ENCODE measurements around the gene SMIM20. TPM values are rescaled to one million over a fixed set of nuclear protein-coding genes. Genes with fewer than 3 reads are reported as not detected.
A peak's percentile ranks its signal among the peaks of the same experiment; 100 is the strongest.
"Not testable (repeated sequence)": the region's sequence is repeated elsewhere in the genome, so short reads cannot be mapped to it uniquely, and the experiment has no call there.

SMIM20 gene
- total RNA-seq, 1 donor from 2014 or later, result 40.1 TPM

- intact Hi-C loops (cut with DNase I), result no loop called here
- DNase-seq (no peak), ATAC-seq (ENCODE audit: poor library complexity) (no peak)
Measured at GRCh38 chr4:25889589-25890503, 24.2 kb upstream of the SMIM20 start.

GRCh38 chr4:25890571-25891485, 23.2 kb upstream of the SMIM20 start:
- DNase-seq (no peak), ATAC-seq (ENCODE audit: poor library complexity) (no peak)
- intact Hi-C loops (cut with DNase I), result no loop called here

DNA sequence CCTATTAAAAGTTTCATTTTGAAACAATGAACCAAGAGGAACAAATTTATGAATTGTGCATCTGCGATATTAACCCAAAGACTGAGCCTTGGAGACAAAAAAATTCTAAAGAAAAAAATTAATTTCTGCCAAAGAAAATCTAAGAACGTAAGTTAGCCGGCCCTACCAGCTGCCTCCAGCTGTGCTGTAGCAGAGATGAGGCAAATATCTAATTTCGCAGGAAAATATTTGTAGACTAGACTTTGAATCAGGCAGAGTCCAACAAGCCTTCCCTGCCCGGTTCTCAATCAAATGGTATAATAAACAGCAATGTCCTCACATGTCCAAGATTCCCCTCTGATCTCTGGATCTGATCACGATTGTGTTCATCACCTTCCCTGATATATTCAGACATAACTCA, 21.2 kb upstream of the SMIM20 start:
- peak; percentile 51 for ATAC-seq (ENCODE audit: poor library complexity)
- intact Hi-C loops (cut with DNase I), result no loop called here
- DNase-seq, result peak; percentile 49

- intact Hi-C loops (cut with DNase I), result no loop called here
- no peak for ATAC-seq (ENCODE audit: poor library complexity)
- no peak for DNase-seq
Measured at GRCh38 chr4:25896776-25897539, 17.1 kb upstream of the SMIM20 start.

- ATAC-seq (ENCODE audit: poor library complexity) (no peak), DNase-seq (no peak)
- intact Hi-C loops (cut with DNase I), result no loop called here
Measured at GRCh38 chr4:25900310-25900709, 13.7 kb upstream of the SMIM20 start.

DNA sequence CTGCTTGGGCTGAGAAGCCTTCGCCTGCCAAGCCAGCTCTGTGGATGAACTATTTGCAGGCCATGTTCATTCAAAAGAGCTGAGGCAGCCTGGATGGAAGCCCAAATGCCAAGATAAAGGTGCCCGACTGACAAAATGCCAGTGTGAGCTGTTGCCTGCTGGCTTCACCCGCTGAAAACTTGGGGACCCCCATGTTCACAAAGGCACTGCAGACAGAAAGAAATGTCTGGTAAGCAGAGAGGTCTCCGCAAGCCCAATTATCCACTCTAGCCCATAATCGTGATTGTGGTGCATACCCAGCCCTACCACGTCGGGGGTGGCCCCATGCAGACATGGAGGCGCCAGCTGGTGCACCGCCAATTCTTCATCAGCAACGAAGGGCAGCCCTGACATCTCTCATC, 13.0 kb upstream of the SMIM20 start:
- peak; percentile 78 for ATAC-seq (ENCODE audit: poor library complexity)
- peak; percentile 53 for DNase-seq
- intact Hi-C loops (cut with DNase I), result no loop called here

DNA sequence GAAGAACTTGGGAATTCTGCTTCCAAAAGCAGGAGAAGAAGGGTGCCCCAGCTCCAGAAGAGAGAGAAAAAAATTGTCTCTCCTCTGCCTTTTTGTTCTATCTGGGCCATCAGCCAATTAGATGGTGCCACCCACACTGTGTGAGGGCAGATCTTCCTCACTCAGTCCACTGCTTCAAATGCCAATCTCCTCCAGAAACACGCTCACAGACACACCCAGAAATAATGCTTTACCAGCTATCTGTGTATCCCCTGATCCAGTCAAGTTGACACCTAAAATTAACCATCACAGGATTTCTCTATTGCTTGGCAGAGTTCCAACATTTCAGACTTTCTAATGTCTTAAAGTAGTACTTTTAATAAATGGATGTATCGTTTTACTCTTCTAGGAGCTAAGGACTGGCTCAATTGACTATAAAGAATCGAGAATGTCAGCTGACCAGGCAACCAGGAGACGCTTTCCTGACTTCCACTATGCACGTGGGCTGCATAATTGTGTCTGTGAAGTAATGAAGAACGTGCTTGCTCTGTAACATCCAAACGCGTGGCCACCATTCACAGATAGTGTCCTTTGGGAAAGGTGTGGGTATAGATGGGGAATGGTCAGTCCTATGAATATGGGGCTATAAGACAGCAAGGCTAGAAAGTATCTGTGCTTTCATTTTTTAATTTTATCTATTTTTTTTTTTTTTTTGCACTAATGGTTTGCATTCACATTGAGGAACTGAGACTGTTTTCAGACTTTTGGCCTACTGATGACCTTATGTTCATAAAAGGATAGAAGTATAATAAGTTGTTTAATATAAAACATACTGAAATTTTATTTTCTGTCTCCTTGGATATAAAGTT, 9.9 kb upstream of the SMIM20 start:
- DNase-seq (no peak), ATAC-seq (ENCODE audit: poor library complexity) (no peak)
- intact Hi-C loops (cut with DNase I), result no loop called here

GRCh38 chr4:25904748-25905082, 9.3 kb upstream of the SMIM20 start:
- intact Hi-C loops (cut with DNase I), result no loop called here
- ATAC-seq (ENCODE audit: poor library complexity), result no peak
- no peak for DNase-seq

DNA sequence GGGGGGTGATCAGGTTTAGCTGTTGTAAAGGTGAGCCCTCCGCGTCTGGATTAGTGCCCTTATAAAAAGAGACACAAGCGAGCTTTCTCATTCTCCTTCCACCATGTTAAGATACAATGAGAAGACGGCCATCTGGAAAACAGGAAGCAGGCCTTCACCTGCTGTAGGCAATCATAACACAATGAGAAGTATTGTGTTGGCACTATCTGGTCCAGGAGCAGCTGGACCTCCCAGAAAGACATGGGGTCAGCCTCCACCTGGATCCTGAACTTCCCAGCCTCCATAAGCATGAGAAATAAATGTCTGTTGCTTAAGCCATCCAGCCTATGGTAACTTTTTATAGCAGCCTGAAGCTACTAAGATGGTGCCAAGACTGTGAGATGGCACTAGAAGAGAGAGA, 8.6 kb upstream of the SMIM20 start:
- intact Hi-C loops (cut with DNase I), result no loop called here
- no peak for ATAC-seq (ENCODE audit: poor library complexity)
- DNase-seq, result no peak

- ATAC-seq (ENCODE audit: poor library complexity); DNase-seq; intact Hi-C loops (cut with DNase I): not testable (repeated sequence)
Measured at GRCh38 chr4:25906113-25906512, 7.9 kb upstream of the SMIM20 start.

- ATAC-seq (ENCODE audit: poor library complexity), result no peak
- DNase-seq, result no peak
Measured at GRCh38 chr4:25908491-25908901, 5.5 kb upstream of the SMIM20 start.

GRCh38 chr4:25911356-25911755, 2.7 kb upstream of the SMIM20 start:
- ATAC-seq (ENCODE audit: poor library complexity), result no peak
- DNase-seq, result no peak
- intact Hi-C loops (cut with DNase I), result loop anchor here (5.0 kb wide), 1 partner anchor 49 kb away; the partner anchor contains the start of gene SEL1L3

More at GRCh38 chr4:25908491-25908901, 5.5 kb upstream of the SMIM20 start:
- intact Hi-C loops (cut with DNase I), result no loop called here

DNA sequence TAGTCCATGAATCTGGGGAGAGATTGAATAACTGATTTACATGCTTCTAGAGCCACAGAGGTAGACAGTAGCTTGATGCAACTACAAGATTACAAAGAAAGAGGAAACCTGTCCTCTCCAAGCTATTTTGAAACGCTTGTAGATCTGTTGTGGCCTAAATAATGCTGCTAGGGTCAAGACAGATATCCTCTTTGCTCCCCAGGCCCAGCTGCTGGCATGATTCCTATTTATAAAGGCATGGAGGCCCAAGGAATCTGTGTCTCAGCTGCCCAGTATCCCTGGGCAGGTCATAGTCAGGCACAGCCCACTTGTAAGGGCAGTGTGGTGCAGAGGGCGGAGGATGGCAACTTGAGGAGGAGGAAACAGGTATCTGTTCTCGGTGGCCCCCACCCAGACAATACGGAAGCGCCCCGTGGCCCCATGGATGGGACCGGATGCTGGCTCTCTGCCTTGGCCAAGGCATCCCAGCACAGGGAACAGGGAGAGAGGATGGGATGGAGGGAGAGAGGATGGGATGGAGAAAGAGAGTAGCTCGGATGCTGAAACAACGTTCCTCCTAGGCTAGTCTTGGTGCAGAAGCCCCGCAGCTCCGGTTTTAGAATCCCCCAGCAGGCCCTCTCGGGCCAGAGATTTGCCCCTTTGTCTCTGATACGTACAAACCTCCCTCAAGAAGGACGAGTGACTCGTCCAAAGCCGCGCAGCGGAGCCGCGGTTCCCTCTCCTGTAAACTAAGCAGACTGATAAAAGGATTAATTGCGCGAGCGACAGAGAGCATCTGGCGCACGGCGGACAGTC, 767 bp upstream of the SMIM20 start:
- peak; percentile 17 for ATAC-seq (ENCODE audit: poor library complexity)
- DNase-seq, result peak; percentile 51
- intact Hi-C loops (cut with DNase I), result loop anchor here (5.0 kb wide), 1 partner anchor 51 kb away; the partner anchor contains the start of gene SEL1L3

GRCh38 chr4:25914670-25915352, 791 bp downstream of the SMIM20 start:
- no peak for ATAC-seq (ENCODE audit: poor library complexity)
- intact Hi-C loops (cut with DNase I), result loop anchor here (5.0 kb wide), 1 partner anchor 53 kb away; the partner anchor contains the start of gene SEL1L3
- no peak for DNase-seq

DNA sequence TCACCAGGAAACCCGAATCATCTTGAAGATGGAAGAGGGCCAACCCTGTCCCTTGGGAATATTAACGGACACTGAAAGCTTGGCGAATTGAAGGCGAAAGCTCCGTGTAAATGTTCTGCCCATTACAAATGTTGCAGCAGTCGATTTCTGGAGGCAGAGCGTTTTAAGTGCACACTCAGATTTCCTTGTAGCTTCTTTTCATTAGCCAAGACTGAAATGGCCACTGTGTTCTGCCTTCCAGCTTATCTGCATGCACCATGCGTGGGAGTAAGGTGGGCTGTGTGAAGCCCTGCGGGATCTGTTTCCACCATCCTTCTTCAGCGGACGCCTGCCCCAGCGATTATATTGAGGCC, 1.3 kb downstream of the SMIM20 start:
- intact Hi-C loops (cut with DNase I), result no loop called here
- DNase-seq (no peak), ATAC-seq (ENCODE audit: poor library complexity) (no peak)

- ATAC-seq (ENCODE audit: poor library complexity) (no peak), DNase-seq (no peak)
- intact Hi-C loops (cut with DNase I), result no loop called here
Measured at GRCh38 chr4:25916870-25917269, 2.9 kb downstream of the SMIM20 start.

DNA sequence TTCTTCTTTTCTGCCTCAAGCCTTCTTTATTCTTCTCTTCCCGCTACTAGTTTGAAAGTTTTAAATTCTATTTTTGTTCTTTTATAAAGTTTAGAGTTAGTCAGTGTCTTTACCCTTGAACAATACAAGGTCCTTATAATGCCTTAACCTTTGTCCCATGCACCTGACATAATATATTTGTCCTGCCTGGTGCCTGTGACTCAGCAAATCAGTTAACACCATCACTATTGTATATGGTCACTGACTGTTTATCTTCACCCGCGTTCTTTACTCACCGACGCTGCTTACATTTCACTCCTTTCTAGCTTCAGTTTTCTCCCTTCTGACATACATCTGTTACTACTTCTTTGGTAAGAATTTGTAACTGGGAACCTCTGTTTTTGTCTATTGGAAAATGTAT, 5.7 kb downstream of the SMIM20 start:
- DNase-seq (no peak), ATAC-seq (ENCODE audit: poor library complexity) (no peak)
- intact Hi-C loops (cut with DNase I), result loop anchor here (10.0 kb wide), 1 partner anchor 65 kb away; no protein-coding TSS in a partner anchor

Data from Right ventricle myocardium superior (tissue), 1 donor.